Hepatocyte (in vitro differentiated cells): ENCODE data around the gene IL9R. TPM values are rescaled to one million over a fixed set of nuclear protein-coding genes. Genes with fewer than 3 reads are reported as not detected.

Source experiments
- polyA plus RNA-seq: library from polyadenylated mRNA; unstranded; fragments of >200 nt; fragmentation: Nextera tagmentation; extraction: Ambion mirVana; gene quantifications from 2 replicates; pipeline ENCODE4 v1.2.1, GENCODE V29; 2016
- total RNA-seq: library from RNA; depleted of rRNA; stranded (reverse); fragments of >200 nt; gene quantifications from 2 replicates; pipeline ENCODE4 v1.2.3, GENCODE V29; 2014

The IL9R gene
- total and polyA plus RNA-seq, 2 experiments from 2014 or later = not detected

Other genes with a start within 250 kb of the IL9R start
- 52.6 and 55.9 TPM in 2 replicates for gene VAMP7, start 116.4 kb upstream of the IL9R start, total RNA-seq
- gene VAMP7, start 116.4 kb upstream of the IL9R start, polyA plus RNA-seq = 34.0 and 34.8 TPM in 2 replicates